GM12878 (cell line): ENCODE measurements around the gene ZCCHC24. TPM values are rescaled to one million over a fixed set of nuclear protein-coding genes. Genes with fewer than 3 reads are reported as not detected.

Experiments used
- CHD4 ChIP-seq: fragments of 200-600 bp; sonication (generic); IDR thresholded peaks from 2 replicates; pipeline ENCODE4 v1.6.1; 2016; ENCODE audit warnings: mild to moderate bottlenecking
- IRF3 ChIP-seq: fragments of 450-650 bp; IDR thresholded peaks from 2 replicates; pipeline ENCODE4 v1.6.1; 2014; ENCODE audit warnings: mild to moderate bottlenecking
- NR2C1 ChIP-seq: fragments of 450-650 bp; IDR thresholded peaks from 2 replicates; pipeline ENCODE4 v1.6.1; 2017; ENCODE audit warnings: antibody characterized with exemption, mild to moderate bottlenecking, moderate library complexity
- PRDM15 ChIP-seq: fragments of 450-650 bp; formaldehyde crosslinking; IDR thresholded peaks from 2 replicates; pipeline ENCODE4 v1.4.0; 2020; ENCODE audit warnings: mild to moderate bottlenecking, moderate library complexity
- ZNF592 ChIP-seq: fragments of 450-650 bp; IDR thresholded peaks from 2 replicates; pipeline ENCODE4 v1.6.1; 2017; ENCODE audit warnings: mild to moderate bottlenecking, moderate library complexity
- polyA plus RNA-seq, 11 experiments: library from polyadenylated mRNA; depleted of rRNA in 4 of 11; unstranded in 6 of 11; stranded (reverse) in 5 of 11; fragments of >200 nt; fragmentation: Nextera tagmentation in 4 of 11; fragmentation: Illumina TruSeq in 1 of 11; extraction: Ambion mirVana in 4 of 11; extraction: Trizol in 1 of 11; gene quantifications; 1 replicate in 1 of 11; 2 replicates in 10 of 11; pipeline versions ENCODE4 v1.2.1 to v1.2.3, GENCODE V29; 2011 to 2016; ENCODE audit warnings: inconsistent platforms in 2 of 11, missing spikeins in 2 of 11, low read depth in 1 of 11
- total RNA-seq, 4 experiments: library from RNA; depleted of rRNA in 3 of 4; stranded (reverse); fragments of >200 nt in 3 of 4; fragmentation: Illumina TruSeq in 1 of 4; extraction: Trizol in 1 of 4; gene quantifications; 2 replicates each; pipeline versions ENCODE4 v1.2.1 to v1.2.3, GENCODE V29; 2013 to 2021

The ZCCHC24 gene
- total and polyA plus RNA-seq, 10 of the 15 experiments (the other 5 are each of a cell fraction or from before 2014, with no cell fraction given), result 0.02 to 0.62 (median 0.04) TPM; not detected in 4

GRCh38 chr10:79468015-79468560 is 22.7 kb upstream of the ZCCHC24 start (continued):
- TF ChIP-seq PRDM15 (no peak), ZNF592 (no peak), NR2C1 (no peak), CHD4 (no peak), IRF3 (no peak)
